Smooth muscle cell (in vitro differentiated cells): Measurements from ENCODE around the gene TMEM255B. TPM values are rescaled to one million over a fixed set of nuclear protein-coding genes. Genes with fewer than 3 reads are reported as not detected.
"Not testable (repeated sequence)": the region's sequence is repeated elsewhere in the genome, so short reads cannot be mapped to it uniquely, and the experiment has no call there.

Experiments used
- DNase-seq: peaks from one replicate; lab custom pipeline; 2025; ENCODE audit not compliant: unreplicated experiment; lab: John Stamatoyannopoulos, UW
- H2AFZ ChIP-seq: fragments of 200-600 bp; sonication (generic); 2 replicates; pipeline ENCODE4 v1.6.0; 2016; ENCODE audit warnings: antibody characterized with exemption, low read depth, mild to moderate bottlenecking
- H3F3A ChIP-seq: fragments of 200-600 bp; sonication (generic); 2 replicates; pipeline ENCODE4 v1.6.0; 2017; ENCODE audit warnings: antibody characterized with exemption, low read depth
- H3K27ac ChIP-seq: fragments of 200-600 bp; sonication (generic); 2 replicates; pipeline ENCODE4 v1.5.1; 2016; ENCODE audit warnings: low read depth, mild to moderate bottlenecking
- H3K27me3 ChIP-seq: fragments of 200-600 bp; sonication (generic); 2 replicates; pipeline ENCODE4 v1.6.1; 2016; ENCODE audit warnings: low read depth, mild to moderate bottlenecking
- H3K36me3 ChIP-seq: fragments of 200-600 bp; sonication (generic); 2 replicates; pipeline ENCODE4 v1.5.1; 2016; ENCODE audit warnings: low read depth
- H3K4me1 ChIP-seq: fragments of 200-600 bp; sonication (generic); 2 replicates; pipeline ENCODE4 v1.5.1; 2016; ENCODE audit warnings: low read depth
- H3K4me2 ChIP-seq: fragments of 200-600 bp; sonication (generic); 2 replicates; pipeline ENCODE4 v1.6.0; 2016; ENCODE audit warnings: mild to moderate bottlenecking
- H3K4me3 ChIP-seq: fragments of 200-600 bp; sonication (generic); 2 replicates; pipeline ENCODE4 v1.5.1; 2016; ENCODE audit warnings: mild to moderate bottlenecking
- H3K79me2 ChIP-seq: fragments of 200-600 bp; sonication (generic); 2 replicates; pipeline ENCODE4 v1.6.0; 2016; ENCODE audit warnings: low read depth, mild to moderate bottlenecking
- H3K9ac ChIP-seq: fragments of 200-600 bp; sonication (generic); 2 replicates; pipeline ENCODE4 v1.6.0; 2016; ENCODE audit warnings: low read depth
- H3K9me3 ChIP-seq: fragments of 200-600 bp; sonication (generic); replicated peaks from 2 replicates; pipeline ENCODE4 v1.5.1; 2016; ENCODE audit warnings: low read depth
- H4K20me1 ChIP-seq: fragments of 200-600 bp; sonication (generic); 2 replicates; pipeline ENCODE4 v1.6.0; 2016; ENCODE audit warnings: low read depth
- WGBS: methylation state at CpG from one replicate; pipeline ENCODE4 v1.1.7; 2016; ENCODE audit warnings: low lambda C conversion rate; 5-methylcytosine and 5-hydroxymethylcytosine counted together
- polyA plus RNA-seq: library from polyadenylated mRNA; unstranded; fragments of >200 nt; fragmentation: Nextera tagmentation; extraction: Ambion mirVana; gene quantifications from 2 replicates; pipeline ENCODE4 v1.2.1, GENCODE V29; 2016
- total RNA-seq: library from RNA; depleted of rRNA; stranded (reverse); fragments of >200 nt; gene quantifications from 2 replicates; pipeline ENCODE4 v1.2.3, GENCODE V29; 2014
- TF ChIP-seq, protein P1 (sequence below): fragments of 200-600 bp; sonication (generic); IDR thresholded peaks from 2 replicates; pipeline ENCODE4 v1.5.1; 2017; ENCODE audit warnings: borderline replicate concordance, mild to moderate bottlenecking, antibody characterized with exemption; ENCODE audit not compliant: insufficient read depth, poor library complexity, severe bottlenecking

TMEM255B gene
- total and polyA plus RNA-seq, 2 experiments from 2014 or later, result 0.22 to 2.1 TPM

DNA sequence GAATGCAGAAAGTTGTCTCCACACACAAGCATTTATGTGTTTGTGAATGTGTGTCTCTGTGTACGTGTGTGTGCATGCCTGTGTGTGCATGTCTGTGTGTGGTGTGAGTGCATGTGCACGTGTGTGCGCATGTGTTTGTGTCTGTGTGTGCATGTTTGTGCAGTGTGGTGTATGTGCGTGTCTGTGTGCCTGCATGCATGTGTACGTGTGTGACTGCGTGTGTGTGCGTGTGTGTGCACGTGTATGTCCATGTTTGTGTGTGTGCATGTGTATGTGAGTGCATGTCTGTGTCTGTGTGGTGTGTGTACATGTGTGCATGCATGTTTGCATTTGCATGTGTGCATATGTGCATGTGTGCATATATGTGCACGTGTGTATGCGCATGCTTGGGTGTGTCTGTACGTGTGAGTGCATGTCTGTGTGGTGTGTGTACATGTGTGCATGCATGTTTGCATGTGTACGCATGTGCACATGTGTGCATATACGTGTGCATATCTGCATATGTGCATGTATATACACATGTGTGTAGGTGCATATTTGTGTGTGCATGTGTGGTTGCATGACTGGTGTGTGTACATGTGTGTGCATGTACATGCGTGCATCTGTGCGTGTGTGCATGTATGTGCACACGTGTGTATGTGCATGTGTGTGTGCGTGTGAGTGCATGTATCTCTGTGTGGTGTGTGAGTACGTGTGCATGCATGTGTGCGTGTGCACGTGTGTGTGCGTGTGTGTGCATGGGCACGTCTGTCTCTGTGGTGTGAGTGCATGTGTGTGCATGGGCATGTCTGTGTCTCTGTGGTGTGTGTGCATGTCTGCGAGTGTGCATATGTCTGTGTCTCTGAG is 8.2 kb upstream of the TMEM255B start:
- Histone ChIP-seq H3K4me1 (no peaks in the 10 kb centered on the region), H3K4me2 (no peak overlapping the region), H3F3A (no peaks in the 10 kb centered on the region), H3K27ac (no peak overlapping the region), H3K9me3 (no peaks in the 10 kb centered on the region), H3K27me3 (no peaks in the 10 kb centered on the region), H4K20me1 (no peaks in the 10 kb centered on the region), H3K79me2 (no peaks in the 10 kb centered on the region), H2AFZ (no peak overlapping the region), H3K9ac (no peak overlapping the region), H3K4me3 (no peak overlapping the region), H3K36me3 (no peaks in the 10 kb centered on the region)
- TF ChIP-seq, protein P1, sequence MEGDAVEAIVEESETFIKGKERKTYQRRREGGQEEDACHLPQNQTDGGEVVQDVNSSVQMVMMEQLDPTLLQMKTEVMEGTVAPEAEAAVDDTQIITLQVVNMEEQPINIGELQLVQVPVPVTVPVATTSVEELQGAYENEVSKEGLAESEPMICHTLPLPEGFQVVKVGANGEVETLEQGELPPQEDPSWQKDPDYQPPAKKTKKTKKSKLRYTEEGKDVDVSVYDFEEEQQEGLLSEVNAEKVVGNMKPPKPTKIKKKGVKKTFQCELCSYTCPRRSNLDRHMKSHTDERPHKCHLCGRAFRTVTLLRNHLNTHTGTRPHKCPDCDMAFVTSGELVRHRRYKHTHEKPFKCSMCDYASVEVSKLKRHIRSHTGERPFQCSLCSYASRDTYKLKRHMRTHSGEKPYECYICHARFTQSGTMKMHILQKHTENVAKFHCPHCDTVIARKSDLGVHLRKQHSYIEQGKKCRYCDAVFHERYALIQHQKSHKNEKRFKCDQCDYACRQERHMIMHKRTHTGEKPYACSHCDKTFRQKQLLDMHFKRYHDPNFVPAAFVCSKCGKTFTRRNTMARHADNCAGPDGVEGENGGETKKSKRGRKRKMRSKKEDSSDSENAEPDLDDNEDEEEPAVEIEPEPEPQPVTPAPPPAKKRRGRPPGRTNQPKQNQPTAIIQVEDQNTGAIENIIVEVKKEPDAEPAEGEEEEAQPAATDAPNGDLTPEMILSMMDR, result no peak
- WGBS, result 90% methylated on average over 23 of the region's 23 CpGs
- no peak for DNase-seq

DNA sequence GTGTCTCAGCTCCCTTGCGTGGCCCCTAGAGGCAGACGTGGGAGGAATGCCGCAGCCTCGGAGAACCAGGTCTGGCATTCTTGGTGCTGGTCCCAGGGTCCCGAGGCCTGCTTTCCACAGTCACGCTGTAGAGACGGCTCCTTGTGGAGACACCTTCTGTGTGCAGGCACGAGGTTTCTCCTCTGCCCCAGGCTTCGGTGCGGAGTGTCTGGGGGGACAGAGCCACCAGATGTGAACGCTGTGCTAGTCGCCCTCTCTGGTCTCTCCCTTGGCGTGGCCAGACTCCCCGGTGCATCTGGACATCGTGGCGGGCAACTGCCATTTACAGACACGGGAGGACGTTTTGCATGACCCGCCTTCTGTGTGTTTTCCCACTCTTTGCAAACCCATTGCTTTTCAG is 7.5 kb upstream of the TMEM255B start:
- no peak overlapping the region for H3K4me3 ChIP-seq
- no peak overlapping the region for H3K9ac ChIP-seq
- H3K4me2 ChIP-seq, result no peak overlapping the region
- no peaks in the 10 kb centered on the region for H3K4me1 ChIP-seq
- H3K9me3 ChIP-seq, result no peaks in the 10 kb centered on the region
- no peak overlapping the region for H3K27ac ChIP-seq
- H3F3A ChIP-seq, result no peaks in the 10 kb centered on the region
- H4K20me1 ChIP-seq, result no peaks in the 10 kb centered on the region
- no peaks in the 10 kb centered on the region for H3K27me3 ChIP-seq
- H2AFZ ChIP-seq, result no peak overlapping the region
- no peaks in the 10 kb centered on the region for H3K79me2 ChIP-seq
- DNase-seq, result no peak
- H3K36me3 ChIP-seq, result no peaks in the 10 kb centered on the region
- 95% methylated on average over 19 of the region's 19 CpGs for WGBS
- TF ChIP-seq, protein P1, result no peak

DNA sequence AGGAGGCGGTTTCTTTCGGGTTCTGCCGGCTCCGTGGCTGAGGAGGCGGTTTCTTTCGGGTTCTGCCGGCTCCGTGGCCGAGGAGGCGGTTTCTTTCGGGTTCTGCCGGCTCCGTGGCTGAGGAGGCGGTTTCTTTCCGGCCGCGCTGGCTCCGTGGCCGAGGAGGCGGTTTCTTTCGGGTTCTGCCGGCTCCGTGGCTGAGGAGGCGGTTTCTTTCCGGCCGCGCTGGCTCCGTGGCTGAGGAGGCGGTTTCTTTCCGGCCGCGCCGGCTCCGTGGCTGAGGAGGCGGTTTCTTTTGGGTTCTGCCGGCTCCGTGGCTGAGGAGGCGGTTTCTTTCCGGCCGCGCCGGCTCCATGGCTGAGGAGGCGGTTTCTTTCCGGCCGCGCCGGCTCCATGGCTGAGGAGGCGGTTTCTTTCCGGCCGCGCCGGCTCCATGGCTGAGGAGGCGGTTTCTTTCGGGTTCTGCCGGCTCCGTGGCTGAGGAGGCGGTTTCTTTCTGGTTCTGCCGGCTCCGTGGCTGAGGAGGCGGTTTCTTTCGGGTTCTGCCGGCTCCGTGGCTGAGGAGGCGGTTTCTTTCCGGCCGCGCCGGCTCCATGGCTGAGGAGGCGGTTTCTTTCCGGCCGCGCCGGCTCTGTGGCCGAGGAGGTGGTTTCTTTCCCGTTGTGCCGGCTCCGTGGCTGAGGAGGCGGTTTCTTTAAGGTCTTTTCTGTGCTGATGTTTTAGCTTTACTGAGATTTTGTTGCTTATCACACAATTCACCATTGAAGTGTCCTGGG is 6.6 kb upstream of the TMEM255B start:
- not testable (repeated sequence) for DNase-seq, H3K9ac ChIP-seq, H3K4me1 ChIP-seq, H3K79me2 ChIP-seq, H3K27ac ChIP-seq, H2AFZ ChIP-seq, H3K9me3 ChIP-seq, H3F3A ChIP-seq, H3K4me2 ChIP-seq, H4K20me1 ChIP-seq, H3K27me3 ChIP-seq, H3K4me3 ChIP-seq, H3K36me3 ChIP-seq
- 64% methylated on average over 10 of the region's 78 CpGs for WGBS

DNA sequence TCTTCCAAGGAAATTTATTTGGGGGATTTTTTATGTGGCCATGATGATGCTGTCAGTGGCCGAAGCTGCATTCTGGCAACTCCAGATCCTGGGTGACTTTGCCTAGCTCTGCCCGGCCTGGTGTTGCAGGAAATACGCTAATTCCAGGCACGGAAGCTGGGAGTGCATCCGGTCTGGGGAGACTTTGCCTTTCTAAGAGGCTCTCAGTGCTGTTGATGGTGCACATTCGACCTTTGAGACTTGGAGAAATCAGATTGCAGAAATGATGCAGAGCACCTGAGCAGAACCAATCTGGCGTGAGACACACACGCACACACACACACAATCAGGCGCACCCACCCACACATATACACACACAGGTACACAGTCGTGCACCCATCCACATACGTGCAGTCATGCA is 5.9 kb upstream of the TMEM255B start:
- Histone ChIP-seq H3K79me2 (no peaks in the 10 kb centered on the region), H3K9me3 (no peaks in the 10 kb centered on the region), H2AFZ (no peak overlapping the region), H4K20me1 (no peaks in the 10 kb centered on the region), H3K27ac (no peak overlapping the region), H3K9ac (no peak overlapping the region), H3K36me3 (no peaks in the 10 kb centered on the region), H3F3A (no peaks in the 10 kb centered on the region), H3K4me3 (no peak overlapping the region), H3K27me3 (no peaks in the 10 kb centered on the region), H3K4me1 (no peaks in the 10 kb centered on the region), H3K4me2 (no peak overlapping the region)
- WGBS, result 85% methylated on average over 11 of the region's 11 CpGs
- TF ChIP-seq, protein P1, result no peak
- DNase-seq, result no peak
